Tibial nerve (tissue), 4 donors: ENCODE results near the gene FAM163B. TPM values are rescaled to one million over a fixed set of nuclear protein-coding genes. Genes with fewer than 3 reads are reported as not detected.

Experiments
- DNase-seq, 2 donors: peaks; one replicate each; pipeline ENCODE4 v3.0.0-alpha.2; 2019; ENCODE audit warnings: low spot score in 2 of 2
- H3K27ac ChIP-seq, 4 donors: fragments of 200-600 bp; sonication (generic) in 3 of 4; one replicate each; pipeline ENCODE4 v1.5.1; 2017 to 2019; ENCODE audit warnings: mild to moderate bottlenecking in 1 of 4
- H3K27me3 ChIP-seq, 2 donors: fragments of 200-600 bp; sonication (generic) in 1 of 2; one replicate each; pipeline versions ENCODE4 v1.5.1 to v1.6.0; 2017 to 2019
- H3K36me3 ChIP-seq, 3 donors: fragments of 200-600 bp; sonication (generic); one replicate each; pipeline ENCODE4 v1.5.1; 2018 to 2019
- H3K4me1 ChIP-seq, 4 donors: fragments of 200-600 bp; sonication (generic) in 3 of 4; one replicate each; pipeline ENCODE4 v1.5.1; 2017 to 2019
- H3K4me3 ChIP-seq, 4 donors: fragments of 200-600 bp; sonication (generic) in 3 of 4; one replicate each; pipeline ENCODE4 v1.5.1; 2017 to 2019; ENCODE audit warnings: mild to moderate bottlenecking in 1 of 4, moderate library complexity in 1 of 4
- H3K9me3 ChIP-seq, 4 donors: fragments of 200-600 bp; sonication (generic) in 3 of 4; one replicate each; pipeline ENCODE4 v1.5.1; 2017 to 2019
- EP300 ChIP-seq, 2 donors: sonication (generic); formaldehyde crosslinking; IDR thresholded peaks; one replicate each; pipeline ENCODE4 v1.6.1; 2017; ENCODE audit warnings: antibody characterized with exemption in 2 of 2, mild to moderate bottlenecking in 1 of 2
- POLR2A ChIP-seq, 2 donors: fragments of 450-650 bp; IDR thresholded peaks; one replicate each; pipeline ENCODE4 v1.6.1; 2017; ENCODE audit warnings: antibody characterized with exemption in 2 of 2, mild to moderate bottlenecking in 2 of 2, moderate library complexity in 2 of 2
- WGBS, 2 donors: methylation state at CpG; one replicate each; pipeline ENCODE4 v1.1.5; 2018; 5-methylcytosine and 5-hydroxymethylcytosine counted together
- total RNA-seq, 4 donors: library from RNA; depleted of rRNA; stranded (reverse); fragments of >200 nt; gene quantifications; one replicate each; pipeline ENCODE4 v1.1.0, GENCODE V29; 2016
- TF ChIP-seq, protein P1 (sequence below), 5 experiments: fragments of 200-600 bp in 3 of 5; fragments of 450-650 bp in 2 of 5; sonication (generic) in 3 of 5; IDR thresholded peaks; one replicate each; pipeline ENCODE4 v1.5.1; 2016 to 2019; ENCODE audit warnings: antibody characterized with exemption in 5 of 5, mild to moderate bottlenecking in 3 of 5, moderate library complexity in 2 of 5

The FAM163B gene
- total RNA-seq, 4 donors from 2014 or later: 0.90 to 2.2 (median 1.0) TPM; not detected in 1

DNA sequence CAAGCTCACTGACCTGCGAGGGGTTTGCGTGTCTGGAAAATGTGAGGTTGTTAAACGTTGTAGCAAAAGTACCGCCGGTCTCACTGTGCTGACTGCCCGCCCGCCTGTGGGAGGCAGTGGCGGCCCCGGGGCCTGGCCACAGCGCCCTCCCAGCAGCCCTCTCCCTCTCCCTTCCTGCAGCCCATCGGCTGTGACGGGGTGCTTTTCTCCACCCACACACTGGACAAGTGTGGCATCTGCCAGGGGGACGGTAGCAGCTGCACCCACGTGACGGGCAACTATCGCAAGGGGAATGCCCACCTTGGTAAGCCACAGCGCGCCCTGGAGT lies 68.5 kb downstream of the FAM163B start:
- TF ChIP-seq EP300 (IDR thresholded peaks at IDR 0.05): no peak
- H3K27ac ChIP-seq: no peak overlapping the region
- WGBS, 2 donors: 76% methylated on average over 18 of the region's 18 CpGs
- peaks cover 0 to 17% (median 0%) of the 10 kb centered on the region in 3 donors for H3K36me3 ChIP-seq
- no peaks in the 10 kb centered on the region for H3K27me3 ChIP-seq
- no peak overlapping the region for H3K4me3 ChIP-seq
- no peaks in the 10 kb centered on the region for H3K9me3 ChIP-seq
- H3K4me1 ChIP-seq: peaks cover 0 to 68% (median 2%) of the 10 kb centered on the region in 4 donors
- no peak for DNase-seq

DNA sequence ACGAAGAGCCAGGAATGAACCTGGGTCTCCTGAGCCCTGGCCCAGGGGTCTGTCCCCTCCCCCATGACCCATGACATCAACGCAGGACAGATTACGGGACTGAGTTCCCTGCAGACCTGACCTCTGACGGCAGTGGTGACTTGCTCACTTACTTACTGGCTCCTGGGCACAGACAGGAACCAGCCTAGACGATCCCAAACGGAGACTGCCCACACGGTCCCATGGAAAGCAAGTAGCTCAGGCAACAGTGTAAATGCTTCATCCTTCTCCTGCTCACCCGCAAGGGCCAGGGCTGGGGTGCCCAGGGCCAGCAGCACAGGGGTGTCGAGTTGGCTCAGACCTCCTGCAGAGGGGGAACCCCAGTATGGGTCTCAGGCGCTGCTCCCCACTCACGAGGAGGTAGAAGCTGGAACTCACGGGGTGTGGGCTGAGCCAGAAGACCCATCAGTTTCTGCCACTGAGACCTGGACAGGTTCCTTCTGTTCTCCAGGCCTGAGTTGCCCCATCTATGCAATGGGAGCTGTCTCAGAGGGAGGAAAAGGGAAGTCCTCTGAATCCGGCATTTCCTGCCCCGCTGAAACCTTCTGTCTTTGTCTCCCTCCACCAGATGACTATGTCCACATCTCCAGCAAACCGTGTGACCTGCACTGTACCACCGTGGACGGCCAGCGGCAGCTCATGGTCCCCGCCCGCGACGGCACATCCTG lies 69.0 kb downstream of the FAM163B start:
- H3K36me3 ChIP-seq: peaks cover 0 to 17% (median 0%) of the 10 kb centered on the region in 3 donors
- H3K4me3 ChIP-seq: no peak overlapping the region
- peaks cover 0 to 3% of the 10 kb centered on the region in 2 donors for H3K27me3 ChIP-seq
- H3K9me3 ChIP-seq: no peaks in the 10 kb centered on the region
- TF ChIP-seq EP300 (IDR thresholded peaks at IDR 0.05) (no peak), POLR2A (IDR thresholded peaks at IDR 0.05) (no peak)
- TF ChIP-seq, protein P1, sequence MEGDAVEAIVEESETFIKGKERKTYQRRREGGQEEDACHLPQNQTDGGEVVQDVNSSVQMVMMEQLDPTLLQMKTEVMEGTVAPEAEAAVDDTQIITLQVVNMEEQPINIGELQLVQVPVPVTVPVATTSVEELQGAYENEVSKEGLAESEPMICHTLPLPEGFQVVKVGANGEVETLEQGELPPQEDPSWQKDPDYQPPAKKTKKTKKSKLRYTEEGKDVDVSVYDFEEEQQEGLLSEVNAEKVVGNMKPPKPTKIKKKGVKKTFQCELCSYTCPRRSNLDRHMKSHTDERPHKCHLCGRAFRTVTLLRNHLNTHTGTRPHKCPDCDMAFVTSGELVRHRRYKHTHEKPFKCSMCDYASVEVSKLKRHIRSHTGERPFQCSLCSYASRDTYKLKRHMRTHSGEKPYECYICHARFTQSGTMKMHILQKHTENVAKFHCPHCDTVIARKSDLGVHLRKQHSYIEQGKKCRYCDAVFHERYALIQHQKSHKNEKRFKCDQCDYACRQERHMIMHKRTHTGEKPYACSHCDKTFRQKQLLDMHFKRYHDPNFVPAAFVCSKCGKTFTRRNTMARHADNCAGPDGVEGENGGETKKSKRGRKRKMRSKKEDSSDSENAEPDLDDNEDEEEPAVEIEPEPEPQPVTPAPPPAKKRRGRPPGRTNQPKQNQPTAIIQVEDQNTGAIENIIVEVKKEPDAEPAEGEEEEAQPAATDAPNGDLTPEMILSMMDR (IDR thresholded peaks at IDR 0.05): no peak
- no peak for DNase-seq
- H3K4me1 ChIP-seq: peaks cover 0 to 68% (median 5%) of the 10 kb centered on the region in 4 donors
- WGBS, 2 donors: 58 to 71% methylated on average over 18 to 22 of the region's 22 CpGs
- no peak overlapping the region for H3K27ac ChIP-seq

DNA sequence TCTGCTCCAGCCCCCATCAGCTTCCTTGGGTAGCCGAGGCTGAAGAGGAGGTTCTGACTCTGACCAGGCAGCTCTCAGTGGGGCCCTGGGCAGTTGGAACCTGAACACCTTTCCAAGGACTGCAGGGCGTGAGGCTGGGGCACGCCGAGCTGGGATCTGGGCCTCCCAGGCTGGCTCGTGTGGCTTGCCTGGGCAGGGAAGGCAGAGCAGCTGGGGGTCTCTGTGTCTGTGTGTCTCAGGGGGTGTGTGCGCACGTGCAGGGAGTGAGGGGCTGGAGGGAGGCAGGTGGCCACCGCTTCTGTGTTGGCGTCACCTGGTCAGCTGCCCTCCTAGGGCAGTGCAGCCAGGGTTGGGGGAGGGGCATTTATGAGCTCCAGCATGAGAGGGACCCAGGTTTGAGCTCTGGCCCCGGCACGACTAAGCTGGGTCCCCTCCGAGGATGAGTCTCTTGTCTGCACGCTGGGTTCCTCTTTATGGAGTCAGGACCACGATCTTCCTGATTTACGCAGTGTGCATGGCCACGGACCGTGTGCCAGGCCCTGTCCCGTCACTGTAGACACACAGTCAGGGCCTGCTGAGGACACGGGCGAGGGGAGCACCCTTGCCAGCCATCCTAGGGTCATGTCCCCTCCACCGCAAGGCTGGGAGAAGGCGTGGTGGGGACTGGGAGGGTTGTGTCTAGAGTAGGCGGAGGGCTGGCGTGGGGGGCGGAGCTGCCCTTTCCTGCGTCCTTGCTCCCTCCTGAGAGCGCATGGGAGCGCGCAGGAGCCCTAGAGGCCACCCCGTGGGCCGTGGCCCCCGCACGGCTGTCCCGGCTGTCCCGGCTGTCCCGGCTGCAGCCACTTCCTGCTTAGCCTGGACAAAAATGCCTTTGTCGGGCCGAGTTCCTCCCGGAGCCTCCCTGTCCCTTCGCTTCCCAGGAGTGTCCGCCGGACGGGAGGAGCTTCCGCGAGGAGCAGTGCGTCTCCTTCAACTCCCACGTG lies 70.0 kb downstream of the FAM163B start:
- 21 to 28% methylated on average over 26 to 39 of the region's 47 CpGs for WGBS, 2 donors
- H3K4me1 ChIP-seq: peaks cover 0 to 68% (median 12%) of the 10 kb centered on the region in 4 donors
- H3K27ac ChIP-seq: no peak overlapping the region
- H3K4me3 ChIP-seq: peak overlapping the region in 1 of 4 donors; percentile 4
- peaks cover 0 to 17% (median 0%) of the 10 kb centered on the region in 3 donors for H3K36me3 ChIP-seq
- no peak for TF ChIP-seq POLR2A (IDR thresholded peaks at IDR 0.05)
- TF ChIP-seq EP300 (IDR thresholded peaks at IDR 0.05): no peak
- TF ChIP-seq, protein P1 (IDR thresholded peaks at IDR 0.05): no peak
- no peaks in the 10 kb centered on the region for H3K9me3 ChIP-seq
- peaks cover 0 to 13% of the 10 kb centered on the region in 2 donors for H3K27me3 ChIP-seq
- no peak for DNase-seq

DNA sequence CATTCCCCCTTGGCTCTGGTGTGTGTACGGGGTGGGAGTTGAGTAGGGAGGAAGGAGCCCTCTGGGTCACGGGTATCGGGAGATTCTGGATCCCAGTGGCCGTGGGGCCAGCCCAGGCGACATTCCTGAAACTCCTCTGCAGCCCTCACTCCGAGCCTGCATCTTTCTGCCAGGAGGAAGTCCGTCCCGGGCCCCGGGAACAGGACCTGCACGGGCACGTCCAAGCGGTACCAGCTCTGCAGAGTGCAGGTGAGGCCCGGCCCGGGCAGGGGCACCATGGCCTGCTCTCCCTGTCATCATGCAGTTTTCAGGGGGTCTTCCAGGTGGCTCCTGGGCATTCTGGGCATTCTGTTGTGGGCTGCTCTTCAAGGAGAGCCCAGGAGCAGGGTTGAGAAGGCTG lies 71.0 kb downstream of the FAM163B start:
- H3K4me1 ChIP-seq: peaks cover 0 to 75% (median 16%) of the 10 kb centered on the region in 4 donors
- peaks cover 0 to 18% of the 10 kb centered on the region in 2 donors for H3K27me3 ChIP-seq
- no peaks in the 10 kb centered on the region for H3K9me3 ChIP-seq
- no peak overlapping the region for H3K27ac ChIP-seq
- H3K4me3 ChIP-seq: no peak overlapping the region
- peaks cover 0 to 17% (median 0%) of the 10 kb centered on the region in 3 donors for H3K36me3 ChIP-seq
- 84 to 91% methylated on average over 14 of the region's 14 CpGs for WGBS, 2 donors
- no peak for DNase-seq
- TF ChIP-seq, protein P1 (IDR thresholded peaks at IDR 0.05): no peak
- TF ChIP-seq EP300 (IDR thresholded peaks at IDR 0.05): no peak
- TF ChIP-seq POLR2A (IDR thresholded peaks at IDR 0.05): no peak

DNA sequence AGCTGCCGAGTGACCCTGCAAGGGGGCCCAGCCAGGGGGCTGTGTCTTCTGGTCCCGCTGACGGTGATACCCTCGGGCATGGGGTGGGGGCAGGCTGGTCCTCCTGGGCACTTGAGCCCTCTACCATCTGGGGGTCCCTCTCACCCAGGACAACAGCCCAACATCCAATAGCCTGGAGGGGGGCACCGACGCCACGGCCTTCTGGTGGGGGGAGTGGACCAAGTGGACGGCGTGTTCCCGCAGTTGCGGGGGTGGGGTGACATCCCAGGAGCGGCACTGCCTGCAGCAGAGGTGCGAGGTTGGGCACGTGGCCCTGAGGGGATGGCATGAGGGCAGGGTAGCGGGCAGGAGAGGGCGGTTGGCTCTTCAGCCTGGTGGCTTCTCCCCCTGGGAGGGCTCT lies 71.9 kb downstream of the FAM163B start:
- peaks cover 0 to 25% of the 10 kb centered on the region in 2 donors for H3K27me3 ChIP-seq
- H3K9me3 ChIP-seq: no peaks in the 10 kb centered on the region
- 85 to 87% methylated on average over 15 to 16 of the region's 16 CpGs for WGBS, 2 donors
- H3K36me3 ChIP-seq: peaks cover 0 to 10% (median 0%) of the 10 kb centered on the region in 3 donors
- no peak for DNase-seq
- TF ChIP-seq POLR2A (IDR thresholded peaks at IDR 0.05) (no peak), EP300 (IDR thresholded peaks at IDR 0.05) (no peak)
- TF ChIP-seq, protein P1 (IDR thresholded peaks at IDR 0.05): no peak
- peaks cover 0 to 81% (median 16%) of the 10 kb centered on the region in 4 donors for H3K4me1 ChIP-seq
- H3K27ac ChIP-seq: no peak overlapping the region
- H3K4me3 ChIP-seq: no peak overlapping the region
